Calu3 (cell line): ENCODE measurements around the gene ZBTB32. TPM values are rescaled to one million over a fixed set of nuclear protein-coding genes. Genes with fewer than 3 reads are reported as not detected.

ENCODE experiments used
- BruUV-seq: library from RNA; stranded (reverse); fragments of 400-500 nt; replicated peaks from 2 replicates; lab custom pipeline; 2021; lab: Mats Ljungman, UMichigan
- CTCF ChIA-PET: fragments of 300-600 bp; sonication (Branson Sonifier 250); formaldehyde crosslinking; loops from one replicate; lab custom pipeline; 2022; ENCODE audit warnings: antibody characterized with exemption; lab: Charles Lee
- DNase-seq: peaks from one replicate; pipeline ENCODE4 v3.0.0; 2022
- H3K27ac Mint-ChIP-seq: one replicate; pipeline ENCODE4 v1.8.0; 2022; ENCODE audit warnings: mixed read lengths; ENCODE audit not compliant: unreplicated experiment
- H3K27me3 Mint-ChIP-seq: one replicate; pipeline ENCODE4 v1.8.0; 2022; ENCODE audit warnings: mixed read lengths; ENCODE audit not compliant: unreplicated experiment
- H3K36me3 Mint-ChIP-seq: one replicate; pipeline ENCODE4 v1.8.0; 2022; ENCODE audit warnings: mild to moderate bottlenecking, moderate library complexity, mixed read lengths; ENCODE audit not compliant: insufficient read depth, unreplicated experiment
- H3K4me1 Mint-ChIP-seq: one replicate; pipeline ENCODE4 v1.8.0; 2022; ENCODE audit warnings: mild to moderate bottlenecking, low read depth, mixed read lengths; ENCODE audit not compliant: unreplicated experiment
- H3K4me3 Mint-ChIP-seq: one replicate; pipeline ENCODE4 v1.8.0; 2022; ENCODE audit warnings: mild to moderate bottlenecking, low read depth, moderate library complexity, mixed read lengths; ENCODE audit not compliant: unreplicated experiment
- H3K9me3 Mint-ChIP-seq: one replicate; pipeline ENCODE4 v1.8.0; 2022; ENCODE audit warnings: low read depth, mixed read lengths; ENCODE audit not compliant: unreplicated experiment
- CTCF ChIP-seq: fragments of 200-600 bp; IDR thresholded peaks from one replicate; pipeline ENCODE4 v1.8.0; 2022; ENCODE audit warnings: antibody characterized with exemption; ENCODE audit not compliant: unreplicated experiment
- intact Hi-C: fragments of 100-400 bp; cut with micrococcal nuclease; formaldehyde crosslinking; loops from one replicate; pipeline ENCODE4 v1.10.0; 2022; ENCODE audit not compliant: unreplicated experiment
- total RNA-seq: library from RNA; stranded (reverse); gene quantifications from 2 replicates; pipeline ENCODE4 v1.2.3, GENCODE V29; 2022

ZBTB32 gene
- total RNA-seq, 1 experiment from 2014 or later = not detected

GRCh38 chr19:35717665-35718344 lies 13.4 kb downstream of the ZBTB32 start, which contains the start of gene KMT2B:
Gene KMT2B, plus strand, starts transcription at chr19:35718003. Its CDS starts 16 bp downstream, at chr19:35718019.
- H3K27ac Mint-ChIP-seq = peak within 1 kb of the TSS; percentile 47
- no peaks in the 10 kb centered on the region for H3K9me3 Mint-ChIP-seq
- H3K4me1 Mint-ChIP-seq = peaks cover 30% of the 10 kb centered on the region
- peak; percentile 99 for DNase-seq
- H3K4me3 Mint-ChIP-seq = peak within 1 kb of the TSS; percentile 77
- peaks cover 68% of the 10 kb centered on the region for H3K36me3 Mint-ChIP-seq
- intact Hi-C loops = loop anchor here (1.0 to 2.0 kb wide), 3 partner anchors 24 to 163 kb away; no protein-coding TSS in a partner anchor
- CTCF ChIA-PET = interaction anchor here (0.8 to 1.4 kb wide), 6 partner anchors 9 to 296 kb away, joined by 3 to 5 read pairs (median 4); partner anchors contain the start of gene ALKBH6
- H3K27me3 Mint-ChIP-seq = peaks cover 20% of the 10 kb centered on the region
- TF ChIP-seq CTCF = no peak
- no TSS peak for BruUV-seq

- CTCF ChIA-PET = interaction anchor here (0.8 to 1.4 kb wide), 8 partner anchors 10 to 295 kb away, joined by 3 to 5 read pairs (median 4); partner anchors contain the start of genes ALKBH6 and LIN37
- peak; percentile 35 for DNase-seq
- Mint-ChIP-seq H3K4me1 (peaks cover 30% of the 10 kb centered on the region), H3K27me3 (peaks cover 13% of the 10 kb centered on the region), H3K27ac (peak overlapping the region; percentile 47), H3K4me3 (peak overlapping the region; percentile 77), H3K9me3 (no peaks in the 10 kb centered on the region), H3K36me3 (peaks cover 75% of the 10 kb centered on the region)
- BruUV-seq = no TSS peak
- no peak for TF ChIP-seq CTCF
- intact Hi-C loops = no loop called here
These were observed 14.1 kb downstream of the ZBTB32 start for GRCh38 chr19:35718345-35719041.

- Mint-ChIP-seq H3K27me3 (peaks cover 3% of the 10 kb centered on the region), H3K27ac (peak overlapping the region; percentile 77), H3K4me3 (peak overlapping the region; percentile 77), H3K4me1 (peaks cover 26% of the 10 kb centered on the region), H3K36me3 (peaks cover 86% of the 10 kb centered on the region), H3K9me3 (no peaks in the 10 kb centered on the region)
- no peak for TF ChIP-seq CTCF
- BruUV-seq = TSS peak; percentile 29
- DNase-seq = no peak
- CTCF ChIA-PET = interaction anchor here (1.0 to 1.4 kb wide), 4 partner anchors 11 to 21 kb away, joined by 3 to 5 read pairs (median 4); no protein-coding TSS in a partner anchor
- intact Hi-C loops = no loop called here
These were observed 15.2 kb downstream of the ZBTB32 start for GRCh38 chr19:35719402-35720162.

- TF ChIP-seq CTCF = no peak
- Mint-ChIP-seq H3K36me3 (peaks cover 91% of the 10 kb centered on the region), H3K9me3 (no peaks in the 10 kb centered on the region), H3K4me1 (peaks cover 21% of the 10 kb centered on the region), H3K27ac (peak overlapping the region; percentile 15), H3K27me3 (no peaks in the 10 kb centered on the region), H3K4me3 (no peak overlapping the region)
- intact Hi-C loops = no loop called here
- CTCF ChIA-PET = no interaction called here
- no peak for DNase-seq
- no TSS peak for BruUV-seq
These were observed 15.8 kb downstream of the ZBTB32 start for GRCh38 chr19:35720163-35720524.
